Keratinocyte (primary cell): ENCODE results near the gene TUBB4A. TPM values are rescaled to one million over a fixed set of nuclear protein-coding genes. Genes with fewer than 3 reads are reported as not detected.

ENCODE experiments used
- DNase-seq: peaks from one replicate; pipeline ENCODE4 v3.0.0-alpha.2; 2011; ENCODE audit warnings: low read depth, missing footprints, low spot score
- FAIRE-seq: peaks from 2 replicates; lab custom pipeline; 2011; peaks lifted over from hg19 to GRCh38; lab: Jason Lieb, UNC
- H2AFZ ChIP-seq: 2 replicates; pipeline ENCODE4 v1.6.0; 2012; ENCODE audit warnings: low read length, control low read depth, inconsistent platforms; ENCODE audit not compliant: control insufficient read depth
- H3K27ac ChIP-seq: 2 replicates; pipeline ENCODE4 v1.5.1; 2011; ENCODE audit warnings: low read length; ENCODE audit not compliant: control insufficient read depth, insufficient read depth
- H3K27me3 ChIP-seq: 3 replicates; pipeline ENCODE4 v1.6.0; 2011; ENCODE audit warnings: low read length; ENCODE audit not compliant: control insufficient read depth, insufficient read depth; ENCODE audit errors: extremely low read depth
- H3K36me3 ChIP-seq, 2 experiments: 2 replicates in 1 of 2; 3 replicates in 1 of 2; pipeline ENCODE4 v1.5.1; 2011; ENCODE audit warnings: low read length in 2 of 2, mild to moderate bottlenecking in 1 of 2; ENCODE audit not compliant: control insufficient read depth in 2 of 2, insufficient read depth in 2 of 2; ENCODE audit errors: extremely low read depth in 1 of 2
- H3K4me1 ChIP-seq: 3 replicates; pipeline ENCODE4 v1.5.1; 2011; ENCODE audit warnings: low read length; ENCODE audit not compliant: control insufficient read depth, insufficient read depth; ENCODE audit errors: extremely low read depth
- H3K4me2 ChIP-seq: 3 replicates; pipeline ENCODE4 v1.6.0; 2011; ENCODE audit warnings: low read depth, low read length; ENCODE audit not compliant: control insufficient read depth, insufficient read depth; ENCODE audit errors: extremely low read depth
- H3K4me3 ChIP-seq, 3 experiments: fragments of 200-600 bp in 1 of 3; sonication (generic) in 1 of 3; 2 replicates in 2 of 3; 3 replicates in 1 of 3; pipeline ENCODE4 v1.5.1; 2011 to 2016; ENCODE audit warnings: low read length in 3 of 3, mild to moderate bottlenecking in 3 of 3, control low read depth in 2 of 3, inconsistent platforms in 1 of 3, low read depth in 1 of 3, mixed read lengths in 1 of 3, mixed run types in 1 of 3, moderate library complexity in 1 of 3; ENCODE audit not compliant: control insufficient read depth in 2 of 3, insufficient read depth in 2 of 3; ENCODE audit errors: extremely low read depth in 1 of 3
- H3K79me2 ChIP-seq: 2 replicates; pipeline ENCODE4 v1.6.0; 2012; ENCODE audit warnings: low read length; ENCODE audit not compliant: control insufficient read depth, insufficient read depth
- H3K9ac ChIP-seq: 3 replicates; pipeline ENCODE4 v1.6.0; 2011; ENCODE audit warnings: low read length; ENCODE audit not compliant: control insufficient read depth, insufficient read depth; ENCODE audit errors: extremely low read depth
- H3K9me1 ChIP-seq: 3 replicates; pipeline ENCODE4 v1.6.0; 2011; ENCODE audit warnings: low read length; ENCODE audit not compliant: control insufficient read depth, insufficient read depth; ENCODE audit errors: extremely low read depth
- H3K9me3 ChIP-seq: 2 replicates; pipeline ENCODE4 v1.5.1; 2012; ENCODE audit warnings: low read depth, low read length; ENCODE audit not compliant: control insufficient read depth
- H4K20me1 ChIP-seq: 3 replicates; pipeline ENCODE4 v1.6.0; 2011; ENCODE audit warnings: low read length; ENCODE audit not compliant: control insufficient read depth, insufficient read depth; ENCODE audit errors: extremely low read depth
- CTCF ChIP-seq, 3 experiments: IDR thresholded peaks in 1 of 3; conservative IDR thresholded peaks in 1 of 3; optimal IDR thresholded peaks in 1 of 3; 2 replicates in 2 of 3; 3 replicates in 1 of 3; pipeline versions ENCODE3 to v1.5.1; 2011; ENCODE audit warnings: low read length in 3 of 3, mild to moderate bottlenecking in 3 of 3, moderate library complexity in 2 of 3, control low read depth in 1 of 3, inconsistent platforms in 1 of 3; ENCODE audit not compliant: insufficient read depth in 2 of 3; ENCODE audit errors: extremely low read depth in 1 of 3
- EZH2 ChIP-seq: IDR thresholded peaks from one replicate; pipeline ENCODE4 v1.6.1; 2012; ENCODE audit warnings: inconsistent platforms, mild to moderate bottlenecking, low read length, moderate library complexity
- dilution Hi-C: fragments of 300-500 bp; cut with MboI; formaldehyde crosslinking; loops from one replicate; pipeline ENCODE4 v1.7.0; 2020; ENCODE audit warnings: low sequenced_read_pairs; ENCODE audit not compliant: extremely low pct_ligation_motif_present
- polyA plus RNA-seq, 5 experiments: library from polyadenylated mRNA; depleted of rRNA in 3 of 5; stranded (reverse) in 3 of 5; stranded (forward) in 1 of 5; unstranded in 1 of 5; fragments of >200 nt; gene quantifications; 1 replicate in 1 of 5; 2 replicates in 3 of 5; 3 replicates in 1 of 5; pipeline versions ENCODE4 v1.2.1 to v1.2.3, GENCODE V29; 2011 to 2012; ENCODE audit warnings: missing spikeins in 2 of 5, low read depth in 1 of 5, low replicate concordance in 1 of 5

TUBB4A gene
- polyA plus RNA-seq, 1 donor (not counting 4 experiments of a cell fraction or from before 2014, with no cell fraction given), result not detected

DNA sequence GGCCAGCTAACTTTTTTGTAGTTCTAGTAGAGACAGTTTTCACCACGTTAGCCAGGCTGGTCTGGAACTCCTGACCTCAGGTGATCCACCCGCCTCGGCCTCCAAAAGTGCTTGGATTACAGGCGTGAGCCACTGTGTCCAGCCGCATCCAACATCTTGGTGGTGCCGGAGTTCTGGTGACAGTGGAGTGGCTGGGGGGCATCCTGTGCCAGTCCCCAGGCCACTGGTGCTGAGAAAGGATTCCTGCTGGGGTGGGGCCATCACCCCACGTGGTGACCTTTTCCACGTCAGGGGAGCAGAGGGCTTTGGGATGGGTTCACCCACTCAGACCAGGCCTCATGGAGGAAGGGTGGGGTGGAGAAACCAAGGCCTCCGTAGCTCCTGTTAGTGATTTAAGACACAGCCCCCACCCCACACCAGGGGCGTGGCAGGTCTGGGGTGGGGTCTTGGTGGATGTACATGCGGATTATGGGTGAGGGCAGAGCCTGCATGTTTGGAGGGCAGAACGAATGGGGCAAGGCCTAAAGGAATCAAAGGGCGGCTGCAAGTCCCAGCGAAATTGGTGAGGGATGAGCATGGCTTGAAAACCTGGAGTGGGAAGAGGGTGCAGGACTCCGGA lies 12.9 kb upstream of the TUBB4A start:
- no peak for FAIRE-seq
- no peak overlapping the region for H2AFZ ChIP-seq

DNA sequence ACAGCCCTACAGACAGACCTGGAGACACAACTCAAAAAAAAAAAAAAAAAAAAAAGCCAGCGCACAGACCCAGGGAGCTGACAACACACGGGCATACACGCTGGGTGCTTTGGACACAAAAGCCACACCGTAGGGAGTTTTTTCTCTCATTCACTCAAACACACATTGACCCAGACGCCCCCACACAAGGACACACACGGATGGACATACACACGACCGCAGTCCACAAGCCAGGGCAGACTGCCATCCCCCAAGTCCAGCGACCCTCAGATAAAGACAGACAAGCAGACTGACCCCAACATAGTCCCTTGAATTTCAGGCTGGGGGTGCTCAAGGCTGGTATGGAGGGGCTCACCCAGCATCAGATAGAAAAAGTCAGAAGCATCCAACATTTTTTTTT lies 12.0 kb upstream of the TUBB4A start:
- no peak overlapping the region for H3K4me3 ChIP-seq
- no peaks in the 10 kb centered on the region for H3K9me1 ChIP-seq
- H2AFZ ChIP-seq, result no peak overlapping the region
- no peaks in the 10 kb centered on the region for H4K20me1 ChIP-seq
- H3K9me3 ChIP-seq, result no peaks in the 10 kb centered on the region
- H3K36me3 ChIP-seq, result no peaks in the 10 kb centered on the region
- no peaks in the 10 kb centered on the region for H3K27me3 ChIP-seq
- H3K4me1 ChIP-seq, result peaks cover 1% of the 10 kb centered on the region
- no peak for DNase-seq
- H3K9ac ChIP-seq, result no peak overlapping the region
- dilution Hi-C loops, result no loop called here
- TF ChIP-seq EZH2 (no peak), CTCF (optimal IDR thresholded peaks at IDR 0.05 in 1 of 3, IDR thresholded peaks at IDR 0.05 in 1 of 3, conservative IDR thresholded peaks at IDR 0.05 in 1 of 3; ENCODE audit: extremely low read depth in 1 of 3, insufficient read depth in 2 of 3, low read length in 3 of 3) (no peak)
- FAIRE-seq, result no peak
- H3K79me2 ChIP-seq, result no peaks in the 10 kb centered on the region
- H3K27ac ChIP-seq, result no peak overlapping the region
- H3K4me2 ChIP-seq, result no peak overlapping the region

More for the DNA sequence above, 12.9 kb upstream of the TUBB4A start:
- H3K27me3 ChIP-seq, result no peaks in the 10 kb centered on the region
- H3K4me1 ChIP-seq, result peaks cover 7% of the 10 kb centered on the region
- H4K20me1 ChIP-seq, result no peaks in the 10 kb centered on the region
- no peak overlapping the region for H3K4me2 ChIP-seq
- no peak overlapping the region for H3K9ac ChIP-seq
- H3K79me2 ChIP-seq, result no peaks in the 10 kb centered on the region
- TF ChIP-seq CTCF (optimal IDR thresholded peaks at IDR 0.05 in 1 of 3, IDR thresholded peaks at IDR 0.05 in 1 of 3, conservative IDR thresholded peaks at IDR 0.05 in 1 of 3; ENCODE audit: extremely low read depth in 1 of 3, insufficient read depth in 2 of 3, low read length in 3 of 3) (no peak), EZH2 (no peak)
- H3K36me3 ChIP-seq, result no peaks in the 10 kb centered on the region
- DNase-seq, result no peak
- no peaks in the 10 kb centered on the region for H3K9me1 ChIP-seq
- dilution Hi-C loops, result no loop called here
- H3K4me3 ChIP-seq, result no peak overlapping the region
- no peak overlapping the region for H3K27ac ChIP-seq
- no peaks in the 10 kb centered on the region for H3K9me3 ChIP-seq
